HepG2 (cell line): ENCODE measurements around the gene NUP214. TPM values are rescaled to one million over a fixed set of nuclear protein-coding genes. Genes with fewer than 3 reads are reported as not detected.

Experiments used
- ATAC-seq: fragments of 200-7000 bp; cut with Tn5 transposase; 3 replicates; pipeline ENCODE4 v1.9.1; 2020; ENCODE audit warnings: mild to moderate bottlenecking, moderate library complexity
- BruUV-seq: library from RNA; stranded (reverse); fragments of 400-500 nt; replicated peaks from 2 replicates; lab custom pipeline; 2021; lab: Mats Ljungman, UMichigan
- CTCF ChIA-PET: fragments of 300-600 bp; formaldehyde crosslinking; extraction: SDS; loops from one replicate; lab custom pipeline; 2021; ENCODE audit warnings: low total read pairs, inconsistent platforms, low intra/inter-chr PET ratio; lab: Yijun Ruan, JAX
- POLR2A ChIA-PET: fragments of 350-600 bp; sonication (Branson Sonifier 250); formaldehyde crosslinking; loops from one replicate; lab custom pipeline; 2020; ENCODE audit warnings: antibody characterized with exemption, inconsistent platforms; lab: Yijun Ruan, JAX
- DNase-seq: peaks from one replicate; pipeline ENCODE4 v3.0.0-alpha.2; 2015; ENCODE audit warnings: low spot score
- FAIRE-seq: peaks from 3 replicates; lab custom pipeline; 2011; peaks lifted over from hg19 to GRCh38; lab: Jason Lieb, UNC
- H2AFZ ChIP-seq: one replicate; pipeline ENCODE4 v1.6.1; 2011; ENCODE audit warnings: low read length, inconsistent platforms
- H3K27ac ChIP-seq: fragments of 300-600 bp; 3 replicates; pipeline ENCODE4 v1.8.0; 2011; ENCODE audit warnings: mixed run types, mild to moderate bottlenecking, mixed read lengths, low read length, inconsistent platforms; ENCODE audit not compliant: insufficient read depth; ENCODE audit errors: extremely low read length
- H3K27me3 ChIP-seq, 2 experiments: fragments of 200-600 bp in 1 of 2; 2 replicates in 1 of 2; 3 replicates in 1 of 2; pipeline versions ENCODE4 v1.6.0 to v1.8.0; 2011; ENCODE audit warnings: low read length in 2 of 2, mild to moderate bottlenecking in 2 of 2, moderate library complexity in 2 of 2, inconsistent platforms in 1 of 2; ENCODE audit not compliant: insufficient read depth in 2 of 2, control insufficient read depth in 1 of 2
- H3K36me3 ChIP-seq, 2 experiments: fragments of 200-600 bp in 1 of 2; replicated peaks in 1 of 2; 2 replicates in 1 of 2; 3 replicates in 1 of 2; pipeline versions ENCODE4 v1.5.1 to v1.8.0; 2011; ENCODE audit warnings: low read length in 2 of 2, inconsistent platforms in 1 of 2; ENCODE audit not compliant: insufficient read depth in 2 of 2, control insufficient read depth in 1 of 2
- H3K4me1 ChIP-seq: 2 replicates; pipeline ENCODE4 v1.5.1; 2012; ENCODE audit warnings: low read length, inconsistent platforms; ENCODE audit not compliant: insufficient read depth
- H3K4me2 ChIP-seq: 2 replicates; pipeline ENCODE4 v1.6.0; 2011; ENCODE audit warnings: low read depth, low read length, inconsistent platforms
- H3K4me3 ChIP-seq, 3 experiments: fragments of 200-600 bp in 1 of 3; sonication (generic), shearing (Covaris generic) in 1 of 3; replicated peaks in 1 of 3; 2 replicates each; pipeline ENCODE4 v1.5.1; 2011 to 2016; ENCODE audit warnings: low read length in 3 of 3, inconsistent platforms in 2 of 3, low read depth in 2 of 3, mild to moderate bottlenecking in 2 of 3, control low read depth in 1 of 3, mixed read lengths in 1 of 3; ENCODE audit not compliant: insufficient read depth in 1 of 3
- H3K79me2 ChIP-seq: one replicate; pipeline ENCODE4 v1.6.1; 2011; ENCODE audit warnings: low read length, inconsistent platforms; ENCODE audit not compliant: insufficient read depth
- H3K9ac ChIP-seq: 2 replicates; pipeline ENCODE4 v1.6.0; 2011; ENCODE audit warnings: mild to moderate bottlenecking, low read depth, low read length, inconsistent platforms; ENCODE audit not compliant: insufficient read depth
- H3K9me3 ChIP-seq: 2 replicates; pipeline ENCODE4 v1.5.1; 2012; ENCODE audit warnings: mild to moderate bottlenecking, low read length
- H4K20me1 ChIP-seq: 2 replicates; pipeline ENCODE4 v1.6.0; 2011; ENCODE audit warnings: inconsistent platforms, mild to moderate bottlenecking, low read length, moderate library complexity; ENCODE audit not compliant: insufficient read depth
- AKAP8 ChIP-seq: sonication (generic); formaldehyde crosslinking; IDR thresholded peaks from 2 replicates; pipeline ENCODE4 v1.5.1; 2020; ENCODE audit warnings: mild to moderate bottlenecking, missing genetic modification reagents
- ASH2L ChIP-seq: fragments of 300-600, 200-600 bp; sonication (generic); IDR thresholded peaks from 2 replicates; pipeline ENCODE4 v1.7.0; 2017; ENCODE audit warnings: low read depth, mild to moderate bottlenecking, moderate library complexity, mixed read lengths, low read length; ENCODE audit not compliant: insufficient read length
- MAFG ChIP-seq: sonication (generic); formaldehyde crosslinking; IDR thresholded peaks from 2 replicates; pipeline ENCODE4 v1.5.1; 2020; ENCODE audit warnings: mild to moderate bottlenecking, missing genetic modification reagents
- NBN ChIP-seq: fragments of 450-650 bp; conservative IDR thresholded peaks from 2 replicates; pipeline ENCODE4 v1.6.1; 2017
- NFE2L1 ChIP-seq: sonication (generic); formaldehyde crosslinking; IDR thresholded peaks from 2 replicates; pipeline ENCODE4 v1.4.0; 2020; ENCODE audit warnings: missing genetic modification reagents, mild to moderate bottlenecking, borderline replicate concordance
- NFIC ChIP-seq: IDR thresholded peaks from 2 replicates; pipeline ENCODE4 v1.6.1; 2012; ENCODE audit warnings: mild to moderate bottlenecking, low read length, inconsistent platforms
- RAD51 ChIP-seq: fragments of 450-650 bp; IDR thresholded peaks from 2 replicates; pipeline ENCODE4 v1.6.1; 2016; ENCODE audit warnings: borderline replicate concordance
- TMF1 ChIP-seq: sonication (generic); formaldehyde crosslinking; IDR thresholded peaks from 2 replicates; pipeline ENCODE4 v1.8.1; 2022; ENCODE audit warnings: low read depth, missing genetic modification reagents
- YEATS2 ChIP-seq: sonication (generic); formaldehyde crosslinking; IDR thresholded peaks from 2 replicates; pipeline ENCODE4 v1.4.0; 2020; ENCODE audit warnings: missing genetic modification reagents, borderline replicate concordance
- ZNF253 ChIP-seq: sonication (generic); formaldehyde crosslinking; IDR thresholded peaks from 2 replicates; pipeline ENCODE4 v1.8.0; 2022; ENCODE audit warnings: mild to moderate bottlenecking, missing genetic modification reagents, borderline replicate concordance
- ZNF468 ChIP-seq: sonication (generic); formaldehyde crosslinking; IDR thresholded peaks from 2 replicates; pipeline ENCODE4 v1.8.0; 2022; ENCODE audit warnings: mild to moderate bottlenecking, moderate library complexity, missing genetic modification reagents
- WGBS: methylation state at CpG from one replicate; pipeline ENCODE4 v1.1.6; 2017; ENCODE audit warnings: low lambda C conversion rate; 5-methylcytosine and 5-hydroxymethylcytosine counted together
- in situ Hi-C: cut with HindIII; loops from 2 replicates; pipeline ENCODE4 v1.10.0; 2017; ENCODE audit warnings: low pct_unique_long_range_greater_than_20kb; ENCODE audit not compliant: extremely low pct_ligation_motif_present
- intact Hi-C: fragments of 100-400 bp; cut with micrococcal nuclease; formaldehyde crosslinking; loops from one replicate; pipeline ENCODE4 v1.10.0; 2022; ENCODE audit not compliant: unreplicated experiment
- polyA plus RNA-seq, 8 experiments: library from polyadenylated mRNA; depleted of rRNA in 3 of 8; stranded (reverse) in 7 of 8; unstranded in 1 of 8; fragments of >200 nt; fragmentation: Illumina TruSeq in 4 of 8; extraction: Trizol in 4 of 8; gene quantifications; 2 replicates each; pipeline versions ENCODE4 v1.2.1 to v1.2.3, GENCODE V29; 2011 to 2016; ENCODE audit warnings: low read depth in 4 of 8, missing spikeins in 1 of 8, mixed read lengths in 1 of 8; ENCODE audit not compliant: insufficient read depth in 1 of 8
- total RNA-seq, 5 experiments: library from RNA; depleted of rRNA; stranded (reverse); fragments of >200 nt; fragmentation: Illumina TruSeq; extraction: Trizol; gene quantifications; 2 replicates each; pipeline ENCODE4 v1.2.3, GENCODE V29; 2016; ENCODE audit warnings: low read depth in 1 of 5
- TF ChIP-seq, protein P1 (sequence below): IDR thresholded peaks from 2 replicates; pipeline ENCODE4 v1.6.1; 2016; ENCODE audit warnings: missing compliant biosample characterization, missing genetic modification reagents, borderline replicate concordance
- TF ChIP-seq, protein P2 (sequence below): sonication (generic); formaldehyde crosslinking; IDR thresholded peaks from 2 replicates; pipeline ENCODE4 v1.4.0; 2020; ENCODE audit warnings: low read depth, mild to moderate bottlenecking, missing genetic modification reagents
- TF ChIP-seq, protein P3 (sequence below): sonication (generic); formaldehyde crosslinking; IDR thresholded peaks from 2 replicates; pipeline ENCODE4 v1.4.0; 2020; ENCODE audit warnings: mild to moderate bottlenecking, missing genetic modification reagents

Gene NUP214
- total and polyA plus RNA-seq, 2 of the 13 experiments (the other 11 are each of a cell fraction or from before 2014, with no cell fraction given), result 8.4 to 16.0 TPM

DNA sequence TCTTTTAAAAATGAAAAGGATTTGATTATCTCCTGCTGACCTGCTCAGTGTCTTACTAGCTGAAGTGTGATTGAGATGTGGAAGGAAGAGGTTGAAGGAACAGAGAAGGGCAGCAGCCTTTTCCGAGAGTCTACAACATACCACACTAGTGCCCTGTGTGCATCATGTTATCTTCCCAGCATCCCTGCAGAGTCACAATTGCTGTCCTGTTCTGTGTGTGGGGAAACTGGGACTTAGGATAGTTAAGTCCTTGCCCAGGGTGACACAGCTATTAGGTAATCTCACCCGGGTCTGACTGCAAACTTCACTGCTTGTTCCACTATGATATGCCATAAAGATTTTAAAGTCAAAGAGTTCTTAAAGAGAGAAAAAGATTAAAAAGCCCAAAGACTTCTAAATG lies 95.1 kb downstream of the NUP214 start (continued):
- no peak for TF ChIP-seq MAFG (CRISPR knock-in tag)

DNA sequence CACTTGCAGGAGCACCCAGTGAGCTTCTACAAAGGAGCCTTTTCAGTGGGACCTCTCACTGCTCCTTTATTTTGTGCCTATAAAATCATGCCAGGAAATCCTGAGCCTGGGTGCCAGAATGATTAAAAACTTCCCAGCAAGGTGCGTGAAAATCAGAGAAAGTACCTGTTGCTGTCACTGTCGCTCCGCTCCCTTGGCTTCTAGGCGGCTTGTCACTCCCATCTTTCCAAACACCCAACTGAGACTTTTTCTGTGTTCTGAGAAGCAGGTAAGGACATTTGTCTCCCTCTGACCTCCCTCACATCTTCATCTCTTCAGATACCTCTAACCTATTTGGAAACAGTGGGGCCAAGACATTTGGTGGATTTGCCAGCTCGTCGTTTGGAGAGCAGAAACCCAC lies 97.1 kb downstream of the NUP214 start:
- H3K4me2 ChIP-seq, result no peak overlapping the region
- H3K27me3 ChIP-seq, result no peaks in the 10 kb centered on the region
- H4K20me1 ChIP-seq, result no peaks in the 10 kb centered on the region
- TF ChIP-seq TMF1 (CRISPR knock-in tag) (no peak), ZNF468 (CRISPR knock-in tag) (no peak), YEATS2 (CRISPR knock-in tag) (no peak), ASH2L (no peak), NBN (no peak), AKAP8 (no peak), RAD51 (no peak), NFE2L1 (CRISPR knock-in tag) (no peak), ZNF253 (CRISPR knock-in tag) (no peak), NFIC (no peak)
- TF ChIP-seq, protein P1, sequence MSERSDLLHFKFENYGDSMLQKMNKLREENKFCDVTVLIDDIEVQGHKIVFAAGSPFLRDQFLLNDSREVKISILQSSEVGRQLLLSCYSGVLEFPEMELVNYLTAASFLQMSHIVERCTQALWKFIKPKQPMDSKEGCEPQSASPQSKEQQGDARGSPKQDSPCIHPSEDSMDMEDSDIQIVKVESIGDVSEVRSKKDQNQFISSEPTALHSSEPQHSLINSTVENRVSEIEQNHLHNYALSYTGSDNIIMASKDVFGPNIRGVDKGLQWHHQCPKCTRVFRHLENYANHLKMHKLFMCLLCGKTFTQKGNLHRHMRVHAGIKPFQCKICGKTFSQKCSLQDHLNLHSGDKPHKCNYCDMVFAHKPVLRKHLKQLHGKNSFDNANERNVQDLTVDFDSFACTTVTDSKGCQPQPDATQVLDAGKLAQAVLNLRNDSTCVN (CRISPR knock-in tag), result no peak
- TF ChIP-seq, protein P2, sequence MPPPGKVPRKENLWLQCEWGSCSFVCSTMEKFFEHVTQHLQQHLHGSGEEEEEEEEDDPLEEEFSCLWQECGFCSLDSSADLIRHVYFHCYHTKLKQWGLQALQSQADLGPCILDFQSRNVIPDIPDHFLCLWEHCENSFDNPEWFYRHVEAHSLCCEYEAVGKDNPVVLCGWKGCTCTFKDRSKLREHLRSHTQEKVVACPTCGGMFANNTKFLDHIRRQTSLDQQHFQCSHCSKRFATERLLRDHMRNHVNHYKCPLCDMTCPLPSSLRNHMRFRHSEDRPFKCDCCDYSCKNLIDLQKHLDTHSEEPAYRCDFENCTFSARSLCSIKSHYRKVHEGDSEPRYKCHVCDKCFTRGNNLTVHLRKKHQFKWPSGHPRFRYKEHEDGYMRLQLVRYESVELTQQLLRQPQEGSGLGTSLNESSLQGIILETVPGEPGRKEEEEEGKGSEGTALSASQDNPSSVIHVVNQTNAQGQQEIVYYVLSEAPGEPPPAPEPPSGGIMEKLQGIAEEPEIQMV, result no peak
- TF ChIP-seq, protein P3, sequence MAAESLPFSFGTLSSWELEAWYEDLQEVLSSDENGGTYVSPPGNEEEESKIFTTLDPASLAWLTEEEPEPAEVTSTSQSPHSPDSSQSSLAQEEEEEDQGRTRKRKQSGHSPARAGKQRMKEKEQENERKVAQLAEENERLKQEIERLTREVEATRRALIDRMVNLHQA (CRISPR knock-in tag), result no peak
- TF ChIP-seq, all 625 proteins: peak for 0
- ChIA-PET POLR2A (no interaction called here), CTCF (no interaction called here)
- FAIRE-seq, result no peak
- Histone ChIP-seq H3K36me3 (peaks cover 3 to 25% of the 10 kb centered on the region in 2 experiments), H3K4me1 (no peaks in the 10 kb centered on the region), H3K9ac (no peak overlapping the region), H2AFZ (no peak overlapping the region), H3K9me3 (no peaks in the 10 kb centered on the region), H3K4me3 (no peak overlapping the region), H3K27ac (no peak overlapping the region), H3K79me2 (no peaks in the 10 kb centered on the region)
- 98% methylated on average over 6 of the region's 6 CpGs for WGBS
- intact Hi-C loops (no loop called here), in situ Hi-C loops (no loop called here)
- no peak for DNase-seq
- no peak for ATAC-seq
- no TSS peak for BruUV-seq
